ENCODE results near the gene FAM13C.
"Not testable (repeated sequence)": the region's sequence is repeated elsewhere in the genome, so short reads cannot be mapped to it uniquely, and the experiment has no call there.

The FAM13C gene

GRCh38 chr10:59362144-59362958 lies at the start of gene FAM13C:
Gene FAM13C (minus strand): TSS chr10:59362549. CDS start chr10:59362460, 89 bp downstream.
- DNase-seq (ENCODE audit: low read depth in 1 of 2, low spot score in 1 of 2) = no peak

- no peak for DNase-seq (ENCODE audit: low read depth in 1 of 2, low spot score in 1 of 2)
These were observed 42.9 kb upstream of the FAM13C start for GRCh38 chr10:59405235-59405634.

GRCh38 chr10:59400214-59400613 lies 37.9 kb upstream of the FAM13C start:
- DNase-seq (ENCODE audit: low read depth in 1 of 2, low spot score in 1 of 2) = no peak

- not testable (repeated sequence) for DNase-seq (ENCODE audit: low read depth in 1 of 2, low spot score in 1 of 2)
These were observed 37.0 kb upstream of the FAM13C start for GRCh38 chr10:59399329-59399728.

GRCh38 chr10:59397961-59398360 lies 35.6 kb upstream of the FAM13C start:
- no peak for DNase-seq (ENCODE audit: low read depth in 1 of 2, low spot score in 1 of 2)

- DNase-seq (ENCODE audit: low read depth in 1 of 2, low spot score in 1 of 2) = no peak
These were observed 33.6 kb upstream of the FAM13C start for GRCh38 chr10:59395984-59396383.

GRCh38 chr10:59393349-59393748 lies 31.0 kb upstream of the FAM13C start:
- no peak for DNase-seq (ENCODE audit: low read depth in 1 of 2, low spot score in 1 of 2)

GRCh38 chr10:59391060-59391459 lies 28.7 kb upstream of the FAM13C start:
- no peak for DNase-seq (ENCODE audit: low read depth in 1 of 2, low spot score in 1 of 2)

GRCh38 chr10:59388671-59388976 lies 26.3 kb upstream of the FAM13C start:
- DNase-seq (ENCODE audit: low read depth in 1 of 2, low spot score in 1 of 2) = no peak

- no peak for DNase-seq (ENCODE audit: low read depth in 1 of 2, low spot score in 1 of 2)
These were observed 25.8 kb upstream of the FAM13C start for GRCh38 chr10:59387951-59388670.

GRCh38 chr10:59384761-59385160 lies 22.4 kb upstream of the FAM13C start:
- no peak for DNase-seq (ENCODE audit: low read depth in 1 of 2, low spot score in 1 of 2)

GRCh38 chr10:59383908-59384307 lies 21.6 kb upstream of the FAM13C start:
- no peak for DNase-seq (ENCODE audit: low read depth in 1 of 2, low spot score in 1 of 2)

GRCh38 chr10:59383436-59383835 lies 21.1 kb upstream of the FAM13C start:
- no peak for DNase-seq (ENCODE audit: low read depth in 1 of 2, low spot score in 1 of 2)

- no peak for DNase-seq (ENCODE audit: low read depth in 1 of 2, low spot score in 1 of 2)
These were observed 20.5 kb upstream of the FAM13C start for GRCh38 chr10:59382831-59383295.

- no peak for DNase-seq (ENCODE audit: low read depth in 1 of 2, low spot score in 1 of 2)
These were observed 19.3 kb upstream of the FAM13C start for GRCh38 chr10:59381687-59382086.

GRCh38 chr10:59376846-59377245 lies 14.5 kb upstream of the FAM13C start:
- DNase-seq (ENCODE audit: low read depth in 1 of 2, low spot score in 1 of 2) = no peak

GRCh38 chr10:59375990-59376389 lies 13.6 kb upstream of the FAM13C start:
- no peak for DNase-seq (ENCODE audit: low read depth in 1 of 2, low spot score in 1 of 2)

- DNase-seq (ENCODE audit: low read depth in 1 of 2, low spot score in 1 of 2) = no peak
These were observed 12.6 kb upstream of the FAM13C start for GRCh38 chr10:59374916-59375315.

- DNase-seq (ENCODE audit: low read depth in 1 of 2, low spot score in 1 of 2) = no peak
These were observed 10.7 kb upstream of the FAM13C start for GRCh38 chr10:59373071-59373470.

GRCh38 chr10:59372543-59372942 lies 10.2 kb upstream of the FAM13C start:
- DNase-seq (ENCODE audit: low read depth in 1 of 2, low spot score in 1 of 2) = no peak

- DNase-seq (ENCODE audit: low read depth in 1 of 2, low spot score in 1 of 2) = no peak
These were observed 3.9 kb upstream of the FAM13C start for GRCh38 chr10:59366290-59366689.

GRCh38 chr10:59363446-59363958 lies 1.2 kb upstream of the FAM13C start:
- no peak for DNase-seq (ENCODE audit: low read depth in 1 of 2, low spot score in 1 of 2)

Measured in stimulated activated CD4-positive, alpha-beta T cell treated with anti-CD3 and anti-CD28 coated beads, Interleukin-15, amount 100 ng/mL, for 1 hour (primary cell).